ENCODE results near the gene ESPNL.
"Not testable (repeated sequence)": the region's sequence is repeated elsewhere in the genome, so short reads cannot be mapped to it uniquely, and the experiment has no call there.

Gene ESPNL

DNA sequence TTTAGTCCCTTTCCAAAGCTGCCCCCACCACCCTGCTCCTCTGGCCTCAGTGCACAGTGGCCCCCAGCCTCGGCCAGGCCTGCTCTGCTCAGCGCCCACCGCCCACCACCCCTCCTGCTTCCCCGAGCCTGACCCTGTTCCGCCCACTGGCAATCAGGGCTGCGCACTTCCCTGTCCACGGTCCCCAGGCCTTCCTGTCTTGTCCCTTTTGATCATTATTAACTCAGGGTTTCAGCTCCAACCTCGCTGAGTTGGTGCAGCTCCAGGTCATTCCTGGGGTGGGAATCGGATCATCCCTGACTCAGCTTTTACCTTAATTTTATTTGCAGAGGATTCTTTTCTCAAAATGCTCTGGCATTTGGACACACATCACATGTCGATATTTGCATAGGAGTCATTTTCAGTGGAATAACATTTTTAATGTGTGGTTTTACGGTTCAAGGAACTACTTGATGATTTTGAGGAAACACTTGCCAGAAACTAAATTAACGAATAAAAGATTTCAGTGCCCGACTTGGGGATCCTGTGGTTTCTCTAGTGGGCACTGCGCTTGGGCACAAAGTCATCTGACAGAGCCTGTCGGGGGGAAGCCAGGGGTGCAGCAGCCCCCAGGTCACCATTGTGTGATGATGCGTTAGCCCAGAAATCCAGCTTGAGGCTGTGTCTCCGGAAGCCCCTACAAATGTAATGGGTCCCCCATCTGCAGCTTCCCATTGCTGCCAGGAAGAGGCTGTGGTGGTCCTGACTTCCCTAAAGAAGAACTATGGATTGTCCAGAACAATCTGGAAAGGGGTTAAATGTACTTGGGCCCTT, 1.0 kb upstream of the ESPNL start:
- no peak for DNase-seq

DNA sequence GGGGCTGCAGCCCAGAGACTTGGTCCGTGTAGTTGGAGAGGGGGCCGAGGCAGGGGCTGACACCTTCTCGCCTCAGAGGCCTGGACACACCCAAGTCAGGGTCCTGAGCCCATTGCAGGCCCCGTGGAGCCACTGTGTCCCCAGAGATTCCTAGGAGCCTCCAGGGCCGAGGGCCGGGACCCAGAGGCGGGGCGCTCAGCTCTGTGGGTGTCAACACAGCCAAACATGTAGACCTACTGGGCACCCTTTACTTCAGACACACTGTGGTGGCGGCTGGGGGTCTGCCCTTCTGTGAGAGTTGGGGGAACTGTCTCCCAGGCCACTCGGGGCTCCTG, 459 bp upstream of the ESPNL start:
- DNase-seq: no peak

DNA sequence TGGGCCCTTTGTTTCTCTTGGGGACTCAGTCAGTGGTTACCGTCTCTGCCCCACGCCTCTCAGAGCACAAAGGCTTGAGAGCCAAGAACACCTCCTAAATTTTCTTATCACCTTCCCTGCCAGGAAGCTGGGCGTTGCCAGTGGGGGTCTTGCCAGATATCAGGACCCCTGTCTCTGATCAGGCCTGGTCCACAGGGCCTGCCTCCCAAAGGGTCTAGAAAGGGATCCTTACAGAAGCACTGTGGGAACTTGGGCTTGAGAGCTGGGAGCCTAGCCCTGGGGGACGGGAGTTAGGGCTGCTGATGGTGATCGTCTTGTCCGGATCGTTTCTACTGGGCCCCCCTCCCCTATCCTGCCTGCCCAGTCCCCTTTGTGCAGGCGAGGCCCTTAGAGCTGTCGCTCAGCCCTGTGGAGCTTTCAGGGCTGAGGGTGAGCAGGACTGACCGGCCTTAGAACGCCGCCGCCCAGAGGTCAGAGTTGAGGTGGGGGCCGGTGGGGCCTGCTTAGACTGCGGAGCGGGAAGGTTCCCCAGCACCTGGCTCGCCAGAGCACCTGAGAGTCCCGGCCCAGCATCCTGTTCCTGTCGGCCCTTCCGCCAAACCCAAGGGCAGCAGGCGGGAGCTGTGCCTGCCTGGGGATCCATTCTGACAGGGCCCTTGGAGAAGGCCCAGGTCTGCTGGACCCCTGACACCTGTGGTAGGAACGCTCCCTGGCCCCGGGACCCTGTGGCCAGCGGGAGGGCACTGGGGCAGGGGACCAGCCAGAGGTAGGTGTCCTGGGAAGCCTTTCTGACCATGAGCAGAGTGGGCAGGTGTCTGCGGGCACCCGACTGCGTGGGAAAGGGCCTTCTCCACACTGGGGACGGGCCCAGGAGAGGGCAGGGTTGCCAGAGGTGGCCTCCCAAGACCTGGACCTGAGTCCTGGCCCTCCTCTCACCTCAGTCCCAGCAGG, 956 bp downstream of the ESPNL start:
- no peak for DNase-seq

DNA sequence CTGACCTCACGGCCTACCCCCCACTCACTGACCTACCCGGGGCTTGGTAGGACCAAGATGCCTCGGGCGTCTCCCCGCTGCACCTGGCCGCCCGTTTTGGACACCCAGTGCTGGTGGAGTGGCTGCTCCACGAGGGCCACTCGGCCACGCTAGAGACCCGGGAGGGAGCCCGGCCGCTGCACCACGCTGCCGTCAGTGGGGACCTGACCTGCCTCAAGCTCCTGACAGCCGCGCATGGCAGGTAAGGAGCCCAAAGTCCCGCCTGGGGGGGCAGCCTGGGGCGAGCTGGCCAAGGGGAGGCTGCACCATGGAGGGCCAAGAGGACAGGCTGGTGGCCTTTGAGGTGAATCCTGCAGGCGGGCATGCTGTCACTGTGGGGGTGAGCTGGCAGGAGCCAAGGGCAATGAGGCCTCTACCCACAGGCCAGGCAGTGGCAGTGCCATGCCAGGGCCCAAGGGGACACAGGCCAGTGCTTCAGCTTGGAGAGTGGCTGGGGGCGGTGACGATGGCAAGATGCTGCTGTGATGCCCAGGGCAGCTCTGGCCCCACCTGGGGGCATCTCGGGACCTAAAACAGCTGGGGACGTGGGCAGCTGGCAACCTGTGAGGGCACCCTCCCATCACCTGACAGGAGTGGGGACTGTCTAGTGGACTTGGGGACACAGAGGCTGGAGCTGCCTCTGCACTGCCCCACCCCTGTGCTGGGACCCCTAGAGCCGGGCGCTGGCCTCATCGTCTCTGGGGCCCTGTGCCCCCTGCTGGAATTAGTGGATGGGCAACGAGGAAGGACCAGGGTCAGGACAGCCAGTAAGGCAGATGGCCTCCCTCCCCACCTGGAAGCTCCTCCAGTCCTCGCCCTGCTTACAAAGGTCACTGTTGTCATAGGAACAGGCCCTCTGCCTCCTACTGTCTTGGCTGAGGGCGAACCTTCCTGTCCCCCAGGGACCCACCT, 2.0 kb downstream of the ESPNL start:
- no peak for DNase-seq

DNA sequence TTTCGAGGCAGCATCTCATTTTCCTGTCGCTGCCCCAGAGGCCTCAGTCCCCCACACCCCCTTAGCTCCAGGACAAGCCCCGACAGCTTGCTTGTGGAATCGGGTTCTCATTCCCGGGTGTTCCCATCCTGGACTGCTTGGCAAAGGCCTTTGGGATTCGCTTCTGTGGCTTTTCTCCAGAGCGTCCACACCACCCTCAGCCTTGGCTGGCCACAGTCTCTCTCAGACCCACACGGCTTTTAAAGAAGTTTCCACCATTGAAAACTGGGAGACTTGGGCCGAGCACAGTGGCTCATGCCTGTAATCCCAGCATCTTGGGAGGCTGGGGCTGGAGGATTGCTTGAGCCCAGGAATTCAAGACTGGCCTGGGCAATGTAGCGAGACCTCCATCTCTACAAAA, 2.7 kb downstream of the ESPNL start:
- no peak for DNase-seq

DNA sequence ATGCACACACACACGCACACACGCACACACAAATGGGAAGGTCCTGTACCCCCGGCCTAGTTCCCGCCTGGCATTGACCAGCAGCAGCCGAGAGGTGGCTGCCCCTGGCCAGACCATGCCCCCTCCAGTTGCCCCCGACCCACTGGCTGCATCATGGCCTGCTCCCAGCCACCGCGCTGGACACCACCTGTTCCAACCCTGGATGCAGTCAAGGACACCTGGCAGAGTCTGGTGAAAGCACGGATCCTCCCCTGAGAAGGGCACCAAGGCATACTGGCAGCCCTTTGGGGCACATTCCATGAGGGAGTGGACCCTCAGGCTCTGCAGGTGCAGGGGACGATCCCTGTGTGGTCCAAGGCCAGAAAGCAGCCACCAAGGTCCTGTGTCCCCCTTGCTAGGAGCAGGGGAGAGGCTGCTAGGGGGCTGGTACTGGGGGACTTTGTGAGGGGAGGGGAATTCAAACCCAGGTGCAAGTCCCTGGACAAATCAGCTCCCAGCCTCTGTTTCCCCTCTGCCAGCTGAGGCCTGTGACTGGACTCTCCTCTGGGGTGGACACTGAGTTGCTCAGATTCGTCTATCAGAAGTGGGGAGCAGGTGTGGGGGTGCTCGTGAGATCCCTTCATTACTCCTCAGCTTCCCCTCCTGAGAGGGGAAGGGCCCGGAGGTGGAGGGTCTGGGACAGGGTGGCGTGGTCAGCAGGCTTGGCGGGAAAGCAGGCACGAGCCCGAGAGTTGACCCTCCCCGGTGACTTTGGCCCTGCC, 3.5 kb downstream of the ESPNL start:
- DNase-seq: no peak

DNA sequence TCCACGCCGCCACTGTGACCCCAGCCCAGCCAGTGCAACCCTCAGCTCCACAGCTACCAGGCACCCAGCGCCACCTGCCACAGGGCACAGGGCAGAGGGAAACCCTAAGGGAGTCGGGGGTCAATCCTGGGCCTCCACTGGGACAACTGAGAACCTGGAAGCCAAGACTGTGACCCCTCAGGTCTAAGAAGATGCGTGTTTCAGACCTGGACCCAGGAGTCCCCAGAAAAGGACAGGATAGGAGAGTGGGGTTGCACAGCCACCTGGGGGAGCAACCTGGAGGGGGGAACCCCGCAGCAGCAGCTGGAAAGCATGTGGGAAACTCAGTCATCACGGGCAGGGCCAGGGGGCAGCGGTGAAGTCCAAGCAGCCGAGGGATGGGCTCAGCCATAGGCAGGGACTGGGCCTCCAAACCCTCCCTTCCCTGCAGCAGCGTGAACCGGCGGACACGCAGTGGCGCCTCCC, 4.1 kb downstream of the ESPNL start:
- DNase-seq: no peak

DNA sequence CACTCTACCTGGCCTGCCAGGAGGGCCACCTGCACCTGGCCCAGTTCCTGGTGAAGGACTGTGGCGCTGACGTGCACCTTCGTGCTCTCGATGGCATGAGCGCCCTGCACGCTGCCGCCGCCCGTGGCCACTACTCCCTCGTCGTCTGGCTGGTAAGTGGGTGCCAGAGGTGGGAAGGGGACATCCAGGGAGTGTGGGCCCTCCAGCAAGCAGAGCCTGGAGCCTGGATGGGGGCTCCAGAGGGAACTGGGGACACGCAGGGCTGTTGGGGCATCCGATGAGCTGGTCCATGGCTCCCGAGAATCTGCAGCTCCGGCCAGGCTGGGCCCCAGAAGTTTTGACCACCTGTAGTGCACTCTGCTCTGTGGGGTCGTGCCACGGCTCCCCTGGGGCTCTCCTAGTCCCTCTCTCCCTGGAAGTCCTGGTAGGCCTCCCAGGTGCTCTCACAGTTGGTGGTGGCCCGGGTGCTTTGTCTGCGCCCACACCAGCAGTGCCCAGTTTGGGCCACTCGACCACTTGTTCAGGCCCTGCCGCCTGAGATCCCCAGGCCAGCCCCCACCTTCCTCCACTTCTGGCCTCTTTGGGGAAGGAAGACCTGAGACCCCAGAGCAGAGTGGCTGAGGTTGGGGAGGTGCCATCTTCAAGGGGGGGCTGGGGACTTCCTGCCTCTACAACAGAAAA, 4.7 kb downstream of the ESPNL start:
- no peak for DNase-seq

DNA sequence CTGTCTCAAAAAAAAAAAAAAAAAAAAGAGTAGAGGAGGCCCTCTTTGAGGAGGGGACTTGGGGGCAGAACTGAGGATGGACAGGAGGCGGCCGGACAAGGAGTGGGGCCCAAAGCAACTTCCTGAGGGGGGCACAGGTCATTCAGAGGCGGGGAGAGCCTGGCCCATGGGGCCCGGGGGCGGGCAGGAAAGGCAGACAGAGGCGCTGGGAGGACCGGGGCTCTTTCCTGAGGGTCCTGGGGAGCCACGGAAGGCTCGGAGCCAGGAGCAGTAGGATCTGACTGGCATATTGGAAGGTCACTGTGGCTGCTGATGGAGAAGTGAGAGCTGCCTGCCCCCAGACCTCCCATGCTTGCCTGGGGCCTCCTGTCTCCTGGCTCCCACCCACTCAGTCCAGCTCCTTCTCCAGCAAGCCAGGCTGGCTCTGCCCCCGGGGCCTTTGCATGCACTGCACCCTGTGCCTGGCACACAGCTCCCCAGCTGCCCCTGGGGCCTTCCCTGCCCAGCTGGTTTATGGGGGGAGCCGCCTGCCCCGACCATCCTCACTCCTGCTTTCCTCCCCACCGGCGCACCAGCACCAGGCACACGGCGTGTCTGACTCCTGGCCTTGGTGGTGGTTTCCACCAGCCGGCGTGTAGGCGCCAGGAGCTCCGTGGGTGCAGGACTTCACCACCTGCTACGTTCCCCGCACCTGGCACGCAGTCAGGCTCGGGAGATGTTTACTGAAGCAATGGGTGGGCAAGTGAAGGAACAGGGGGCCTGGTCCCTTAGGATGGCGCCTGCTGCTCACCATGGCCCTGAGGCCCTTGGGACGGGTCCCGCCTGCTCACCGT, 5.6 kb downstream of the ESPNL start:
- no peak for DNase-seq

DNA sequence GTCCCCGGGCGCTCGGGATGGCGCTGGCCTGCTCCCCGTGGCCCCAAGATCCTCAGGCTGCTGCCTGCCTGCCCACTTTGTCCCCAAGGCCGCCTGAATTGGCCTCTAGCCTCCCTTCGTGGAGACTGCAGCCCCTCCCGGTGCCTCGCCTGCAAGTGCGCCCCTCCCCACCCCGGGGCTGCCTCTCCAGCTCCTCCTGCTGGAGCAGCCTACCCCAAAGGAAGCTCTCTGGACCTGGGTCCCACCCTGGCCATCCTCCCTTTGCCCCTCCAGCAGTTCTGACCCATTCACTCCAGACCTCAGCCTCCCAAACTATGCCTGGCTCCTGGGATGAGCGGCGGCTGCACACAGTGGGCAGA, 6.2 kb downstream of the ESPNL start:
- DNase-seq: no peak

DNA sequence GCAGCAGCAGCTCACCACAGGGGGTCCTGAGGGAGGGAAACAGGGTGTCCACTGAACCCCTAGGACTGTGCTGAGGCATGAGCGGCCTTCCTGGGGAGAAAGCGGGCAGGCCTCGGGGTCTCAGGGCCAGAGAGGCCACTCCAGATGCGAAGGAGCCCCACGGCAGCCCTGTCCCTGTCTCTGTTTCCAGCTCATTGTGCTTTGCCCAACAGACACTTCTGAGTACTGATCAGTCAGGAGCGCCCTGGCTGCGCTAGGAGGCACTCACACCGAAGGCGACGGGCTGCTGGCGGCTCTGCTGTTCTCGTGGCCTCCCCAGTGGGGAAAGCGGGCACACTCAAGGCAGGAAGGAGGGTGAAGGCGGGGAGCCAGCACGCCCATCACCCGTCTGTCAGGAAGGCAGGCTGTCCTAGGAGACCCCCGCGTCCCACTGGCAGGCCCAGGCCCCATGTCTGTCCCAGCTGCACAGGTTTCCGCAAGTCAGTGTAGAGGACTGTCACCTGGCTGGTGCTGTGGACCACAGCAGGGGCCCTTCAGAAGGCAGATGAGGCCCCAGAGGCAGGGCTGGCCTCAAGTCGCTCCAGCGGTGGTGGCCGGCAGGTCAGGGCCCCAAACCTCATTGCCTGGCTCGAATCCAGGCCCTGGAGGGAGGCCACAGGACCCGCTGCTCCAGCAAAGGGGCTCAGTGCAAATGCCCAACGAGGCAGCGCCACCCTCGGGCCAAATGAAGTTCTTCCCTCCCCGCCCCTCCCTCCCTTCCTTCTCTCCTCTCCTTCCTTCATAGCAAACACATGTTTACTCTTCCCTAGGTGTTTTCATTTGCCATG, 6.8 kb downstream of the ESPNL start:
- DNase-seq: no peak

DNA sequence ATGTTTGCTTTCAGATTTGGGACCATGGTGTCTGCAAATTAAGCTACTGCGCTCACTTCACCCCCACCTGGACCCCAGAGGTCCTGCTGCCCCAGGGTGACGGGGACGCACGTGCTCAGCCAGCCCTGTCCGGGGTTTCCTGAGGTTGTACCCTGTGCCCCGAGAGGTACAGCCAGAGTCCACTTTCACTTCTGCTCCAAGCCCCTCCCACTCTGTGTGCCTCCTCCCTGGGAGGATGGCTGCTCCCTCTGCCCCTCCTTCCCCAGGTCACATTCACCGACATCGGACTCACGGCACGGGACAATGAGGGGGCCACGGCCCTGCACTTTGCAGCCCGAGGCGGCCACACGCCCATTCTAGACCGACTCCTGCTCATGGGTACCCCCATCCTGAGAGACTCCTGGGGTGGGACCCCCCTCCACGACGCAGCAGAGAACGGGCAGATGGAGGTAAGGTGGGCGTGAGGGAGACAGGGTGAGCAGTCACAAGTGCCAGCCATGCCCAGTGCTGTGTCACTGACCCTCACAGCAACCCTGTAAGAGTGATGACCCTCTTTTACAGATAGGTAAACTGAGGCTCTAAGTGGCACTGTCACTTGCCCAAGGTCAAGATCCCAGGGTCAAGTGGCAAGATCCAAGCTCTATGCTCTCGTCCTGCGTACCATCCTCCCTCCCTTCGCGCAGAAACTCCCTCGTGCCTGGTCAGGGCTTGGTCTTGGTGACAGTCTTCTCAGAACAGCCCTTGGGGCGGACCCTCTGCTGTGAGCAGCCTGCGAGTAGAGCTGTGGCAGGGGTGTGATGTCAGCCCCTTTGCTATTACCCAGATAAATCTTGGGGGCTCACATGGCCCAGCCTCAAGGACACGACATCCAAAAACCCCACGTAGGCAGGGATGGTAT, 7.6 kb downstream of the ESPNL start:
- peak in 1 of 2 donors; percentile 67 for DNase-seq

DNA sequence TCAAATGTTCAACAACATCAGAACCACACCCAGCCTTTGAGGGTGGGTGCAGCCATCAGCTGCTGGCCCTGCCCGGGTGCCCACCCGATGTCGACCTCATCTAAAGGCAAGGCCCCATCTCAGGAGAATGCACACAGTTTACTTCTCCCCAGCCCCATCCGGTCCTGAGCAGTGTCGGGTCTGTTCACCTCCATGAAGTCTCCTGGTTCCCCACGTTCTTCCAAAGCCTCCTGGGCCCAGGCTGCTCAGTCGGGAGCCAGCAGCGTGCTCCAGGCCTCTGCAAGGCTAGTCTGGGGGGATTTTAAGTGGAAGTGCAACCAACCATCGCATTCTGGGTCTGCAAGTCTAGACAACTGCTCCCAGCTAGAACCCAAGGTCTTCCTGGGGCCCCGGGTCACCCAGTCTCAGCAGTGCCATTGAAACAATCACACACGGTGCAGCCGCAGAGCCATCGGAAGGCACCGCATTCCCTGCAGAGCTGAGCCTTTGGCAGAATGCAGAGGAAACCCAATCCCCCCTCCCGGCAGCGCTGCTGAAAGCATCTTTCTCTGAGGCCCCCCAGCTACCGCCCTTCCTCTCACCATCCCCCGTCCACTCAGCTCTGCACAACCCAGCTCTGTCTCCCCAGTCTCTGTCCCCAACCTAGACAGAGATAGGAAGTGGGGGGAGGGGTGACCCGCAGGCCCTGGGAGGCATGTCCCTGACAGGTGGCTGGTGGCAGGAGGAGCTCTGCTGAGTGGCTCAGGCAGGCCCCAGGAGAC, 8.5 kb downstream of the ESPNL start:
- peak in 1 of 2 donors; percentile 42 for DNase-seq

DNA sequence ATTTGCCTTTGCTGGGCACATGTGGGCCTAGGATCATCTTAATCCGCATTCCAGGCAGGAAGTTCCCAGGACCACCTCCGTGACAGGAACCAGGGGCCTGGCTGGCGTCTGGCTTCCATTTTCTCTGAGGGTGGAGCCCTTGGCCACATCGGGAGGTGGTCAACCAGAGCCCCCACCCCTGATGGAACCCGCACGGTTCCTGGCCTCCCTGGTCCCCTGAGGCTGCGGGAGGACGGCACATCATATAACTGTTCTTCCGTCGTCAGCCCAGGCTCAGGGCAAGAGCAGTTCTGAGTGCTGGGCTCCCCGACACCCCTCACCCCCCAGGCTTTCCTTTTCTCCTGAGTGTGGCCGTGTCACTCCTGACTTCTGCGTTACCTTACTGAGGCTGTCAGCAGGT, 13.5 kb downstream of the ESPNL start:
- DNase-seq: no peak

DNA sequence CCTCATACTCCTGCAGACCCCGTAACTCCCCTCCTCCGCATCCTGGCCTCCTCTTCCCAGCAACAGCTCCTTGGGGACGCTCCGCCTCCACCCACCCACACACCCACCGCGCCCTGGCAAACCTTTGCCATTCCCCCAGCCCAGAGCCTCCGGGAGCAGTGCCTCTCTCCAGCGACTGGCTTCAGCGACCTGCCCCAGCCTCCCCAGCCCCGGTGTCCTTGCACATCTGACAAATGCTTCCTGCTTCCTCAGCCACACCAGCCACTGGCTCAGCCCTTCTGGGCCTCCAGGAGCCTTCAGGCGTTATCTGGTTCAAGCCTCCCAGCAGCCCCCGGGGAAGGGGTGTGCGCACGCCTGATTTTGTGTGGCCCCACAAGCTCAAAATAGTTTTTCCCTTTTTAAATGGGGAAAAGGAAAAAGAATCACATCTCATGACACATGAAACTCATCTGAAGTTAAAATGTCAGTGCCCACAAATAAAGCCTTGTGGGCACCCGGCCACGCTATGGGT, 14.2 kb downstream of the ESPNL start:
- no peak for DNase-seq

DNA sequence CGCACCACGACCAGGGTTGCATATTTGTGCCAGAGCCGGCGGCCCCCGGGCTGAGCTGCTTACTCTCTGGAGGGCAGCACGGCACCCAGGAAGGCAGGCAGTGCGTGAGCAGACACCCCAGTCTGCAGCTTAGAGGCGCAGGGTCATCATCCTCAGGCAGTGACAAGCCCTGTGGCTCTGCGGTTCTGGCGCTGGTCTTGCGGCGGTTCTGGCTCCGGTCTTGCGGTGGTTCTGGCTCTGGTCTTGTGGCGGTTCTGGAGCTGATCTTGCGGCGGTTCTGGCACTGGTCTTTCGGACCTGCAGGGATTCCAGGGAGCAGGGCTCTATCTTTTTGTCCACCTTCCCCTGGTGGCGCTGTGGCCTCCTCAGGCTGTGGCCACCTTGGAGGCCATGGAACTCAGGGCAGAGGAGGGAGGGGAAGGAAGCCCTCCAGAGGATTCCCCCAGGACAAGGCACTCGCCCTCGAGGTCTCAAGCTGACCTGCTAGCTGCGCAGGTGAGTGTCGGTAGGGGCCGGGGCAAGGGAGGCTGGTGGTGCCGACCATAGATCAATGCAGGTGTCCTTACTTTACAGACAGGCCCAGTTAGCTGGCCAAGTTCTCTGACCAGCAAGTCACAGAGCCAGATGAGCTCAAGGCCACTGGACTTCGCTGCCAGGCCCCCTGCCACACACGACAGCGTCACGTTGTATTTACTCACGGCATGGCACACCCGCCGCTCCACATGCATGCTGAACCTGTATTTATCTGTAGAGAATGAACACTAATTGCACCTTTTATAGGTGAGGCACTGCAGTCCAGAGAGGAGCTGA, 14.9 kb downstream of the ESPNL start:
- no peak for DNase-seq

DNA sequence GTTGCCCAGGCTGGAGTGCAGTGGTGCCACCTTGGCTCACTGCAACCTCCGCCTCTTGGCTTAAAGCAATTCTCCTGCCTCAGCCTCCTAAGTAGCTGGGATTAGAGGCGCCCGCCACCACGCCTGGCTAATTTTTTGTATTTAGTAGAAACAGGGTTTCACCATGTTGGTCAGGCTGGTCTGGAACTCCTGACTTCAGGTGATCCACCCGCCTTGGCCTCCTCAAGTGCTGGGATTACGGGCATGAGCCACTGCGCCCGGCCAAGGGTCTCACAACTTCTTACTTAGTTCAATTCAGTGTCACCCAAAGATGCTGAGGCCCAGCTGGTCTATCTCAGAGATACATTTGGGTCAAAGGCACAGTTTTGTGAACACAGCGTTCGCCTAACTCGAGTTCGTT, 15.6 kb downstream of the ESPNL start:
- DNase-seq: not testable (repeated sequence)

Data from CD4-positive, alpha-beta T cell treated with Interleukin-1 beta for 1 hour (primary cell).